Activated T-cell treated with anti-CD3 and anti-CD28 coated beads, Interleukin-2, amount 50 U/mL, for 72 hours (primary cell): ENCODE results near the gene TNFAIP8L3. TPM values are rescaled to one million over a fixed set of nuclear protein-coding genes. Genes with fewer than 3 reads are reported as not detected.

Source experiments
- ATAC-seq, 2 donors: fragments of 150-1000 bp; cut with Tn5 transposase; replicated peaks in 1 of 2; 2 replicates each; pipeline ENCODE4 v1.10.0; 2021; ENCODE audit warnings: moderate library complexity in 2 of 2, mild to moderate bottlenecking in 1 of 2
- DNase-seq, 2 donors: peaks; one replicate each; pipeline ENCODE4 v3.0.0; 2021 to 2022; ENCODE audit warnings: mixed read lengths in 1 of 2
- H3K27ac Mint-ChIP-seq: one replicate; pipeline ENCODE4 v1.8.0; 2022; ENCODE audit warnings: mild to moderate bottlenecking, moderate library complexity, mixed read lengths
- H3K27me3 Mint-ChIP-seq: one replicate; pipeline ENCODE4 v1.8.0; 2022; ENCODE audit warnings: low read depth, mixed read lengths
- H3K36me3 Mint-ChIP-seq, 2 donors: one replicate each; pipeline ENCODE4 v1.8.0; 2022; ENCODE audit warnings: mixed read lengths in 2 of 2, mild to moderate bottlenecking in 1 of 2; ENCODE audit not compliant: insufficient read depth in 2 of 2
- H3K4me1 Mint-ChIP-seq: one replicate; pipeline ENCODE4 v1.8.0; 2022; ENCODE audit warnings: low read depth, mixed read lengths
- H3K4me3 Mint-ChIP-seq, 2 donors: one replicate each; pipeline ENCODE4 v1.8.0; 2022; ENCODE audit warnings: mild to moderate bottlenecking in 2 of 2, mixed read lengths in 2 of 2, moderate library complexity in 2 of 2
- H3K9me3 Mint-ChIP-seq, 2 donors: one replicate each; pipeline ENCODE4 v1.8.0; 2022; ENCODE audit warnings: mixed read lengths in 2 of 2
- total RNA-seq, 2 donors: library from RNA; stranded (reverse); gene quantifications; one replicate each; pipeline ENCODE4 v1.2.3, GENCODE V29; 2022

TNFAIP8L3 gene
- total RNA-seq, 2 donors from 2014 or later = 0.14 to 0.30 TPM

DNA sequence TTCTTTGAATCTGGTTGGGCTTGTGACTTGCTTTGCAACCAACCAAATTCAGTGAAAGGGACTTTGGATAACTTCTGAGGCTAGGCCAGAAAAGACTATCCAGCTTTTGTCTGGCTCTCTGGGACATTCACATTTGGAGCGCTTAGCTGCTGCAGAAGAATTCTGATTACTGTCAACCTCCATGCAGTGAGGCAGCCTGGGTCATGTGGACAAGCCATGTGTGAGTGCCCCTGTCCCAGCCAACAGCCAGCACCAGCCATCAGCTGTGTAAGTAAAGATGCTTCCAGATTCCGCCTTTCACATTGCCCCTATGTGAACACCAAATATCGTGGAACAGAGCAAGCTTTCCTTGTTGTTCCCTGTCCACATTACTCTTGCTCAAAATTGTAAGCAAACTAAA is 12.9 kb upstream of the TNFAIP8L3 start:
- no peak overlapping the region for H3K4me3 Mint-ChIP-seq
- no peaks in the 10 kb centered on the region for H3K4me1 Mint-ChIP-seq
- DNase-seq (no peak), ATAC-seq (no peak)
- H3K9me3 Mint-ChIP-seq = peaks cover 0 to under 1% of the 10 kb centered on the region in 2 donors
- H3K27ac Mint-ChIP-seq = no peak overlapping the region
- peaks cover 36% of the 10 kb centered on the region for H3K27me3 Mint-ChIP-seq
- H3K36me3 Mint-ChIP-seq = no peaks in the 10 kb centered on the region

GRCh38 chr15:51106481-51106880 is 11.8 kb upstream of the TNFAIP8L3 start:
- Mint-ChIP-seq H3K36me3 (no peaks in the 10 kb centered on the region), H3K4me1 (no peaks in the 10 kb centered on the region), H3K27me3 (peaks cover 39% of the 10 kb centered on the region), H3K27ac (no peak overlapping the region), H3K4me3 (no peak overlapping the region), H3K9me3 (peaks cover 0 to 2% of the 10 kb centered on the region in 2 donors)
- no peak for DNase-seq
- no peak for ATAC-seq

- no peaks in the 10 kb centered on the region for H3K4me1 Mint-ChIP-seq
- no peak overlapping the region for H3K4me3 Mint-ChIP-seq
- peaks cover 48% of the 10 kb centered on the region for H3K27me3 Mint-ChIP-seq
- ATAC-seq = no peak
- no peak for DNase-seq
- no peak overlapping the region for H3K27ac Mint-ChIP-seq
- H3K36me3 Mint-ChIP-seq = no peaks in the 10 kb centered on the region
- H3K9me3 Mint-ChIP-seq = peaks cover 0 to 2% of the 10 kb centered on the region in 2 donors
Observed at GRCh38 chr15:51105430-51106016, 10.8 kb upstream of the TNFAIP8L3 start.

DNA sequence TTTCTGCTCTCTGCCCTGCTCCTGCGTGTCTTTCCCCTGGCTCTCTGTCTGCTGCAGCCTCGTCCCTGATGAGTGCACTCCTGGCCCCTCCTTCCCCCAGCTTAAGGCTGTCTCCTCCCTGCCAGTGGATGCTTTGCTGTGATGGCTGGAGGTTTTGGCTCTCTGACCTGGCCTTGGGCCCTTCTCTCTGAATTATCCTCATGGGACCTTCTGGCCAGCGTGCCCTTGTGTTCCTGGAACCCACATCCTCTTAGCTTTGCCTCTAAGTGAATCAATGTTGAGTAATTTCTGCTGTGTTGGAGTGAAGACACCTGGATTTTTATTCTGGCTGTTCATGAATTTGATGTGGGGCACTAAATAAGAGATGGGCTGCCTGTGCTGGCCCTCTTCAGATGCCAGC is 9.8 kb upstream of the TNFAIP8L3 start:
- Mint-ChIP-seq H3K36me3 (no peaks in the 10 kb centered on the region), H3K9me3 (peaks cover 0 to 2% of the 10 kb centered on the region in 2 donors), H3K27me3 (peaks cover 49% of the 10 kb centered on the region), H3K4me3 (no peak overlapping the region), H3K27ac (no peak overlapping the region), H3K4me1 (no peaks in the 10 kb centered on the region)
- DNase-seq (no peak), ATAC-seq (no peak)

DNA sequence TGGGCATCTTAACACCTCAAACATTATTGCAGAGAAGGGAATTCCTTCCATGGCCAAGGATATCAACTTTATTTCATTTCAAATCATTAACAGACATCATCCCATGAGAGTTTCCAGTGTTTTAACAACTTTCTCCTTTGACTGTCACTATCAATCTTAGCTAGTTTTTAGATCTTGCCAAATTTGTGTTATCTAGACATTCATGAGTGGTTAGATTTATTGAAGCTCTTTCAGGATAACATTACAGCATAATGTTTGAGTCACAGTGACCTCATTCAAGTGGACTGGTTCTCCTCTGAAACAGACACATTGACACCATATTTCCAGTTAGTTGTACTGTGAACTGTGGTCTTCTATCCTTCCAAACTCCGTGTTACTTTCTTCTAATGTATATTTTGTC is 8.6 kb upstream of the TNFAIP8L3 start:
- ATAC-seq (no peak), DNase-seq (no peak)
- peaks cover 0 to 2% of the 10 kb centered on the region in 2 donors for H3K9me3 Mint-ChIP-seq
- H3K27ac Mint-ChIP-seq = no peak overlapping the region
- H3K27me3 Mint-ChIP-seq = peaks cover 56% of the 10 kb centered on the region
- H3K4me1 Mint-ChIP-seq = no peaks in the 10 kb centered on the region
- H3K36me3 Mint-ChIP-seq = no peaks in the 10 kb centered on the region
- H3K4me3 Mint-ChIP-seq = no peak overlapping the region

DNA sequence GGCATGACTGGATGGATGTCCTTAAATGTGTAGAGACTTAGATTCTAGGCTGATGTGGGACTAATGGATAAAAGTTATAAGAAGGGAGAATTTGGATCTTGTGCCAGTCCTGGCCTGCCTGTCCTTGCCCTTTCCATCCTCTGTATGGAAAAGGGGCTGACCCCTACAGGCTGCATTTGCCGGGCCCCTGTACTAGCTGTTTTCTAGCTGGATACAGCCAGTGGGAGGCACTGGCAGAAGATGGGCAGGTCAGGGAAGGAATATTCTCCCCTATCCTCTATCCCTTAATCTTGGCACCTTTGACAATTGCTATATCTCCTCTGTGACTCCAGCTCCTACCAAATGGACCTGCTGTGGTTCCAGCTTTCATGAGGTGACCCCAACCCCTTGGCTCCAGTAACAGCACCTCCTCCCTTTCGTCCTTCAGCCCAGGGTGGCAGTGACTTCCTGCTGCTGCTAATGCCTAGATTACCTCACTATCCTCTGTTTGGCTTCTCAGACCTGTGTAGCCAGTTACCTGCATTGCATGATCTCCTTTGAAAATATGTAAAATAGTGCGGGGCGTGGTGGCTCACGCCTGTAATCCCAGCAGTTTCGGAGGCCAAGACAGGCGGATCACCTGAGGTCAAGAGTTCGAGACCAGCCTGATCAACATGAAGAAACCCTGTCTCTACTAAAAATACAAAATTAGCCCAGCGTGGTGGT is 6.2 kb upstream of the TNFAIP8L3 start:
- ATAC-seq = no peak
- H3K4me1 Mint-ChIP-seq = no peaks in the 10 kb centered on the region

GRCh38 chr15:51099185-51099584 is 4.5 kb upstream of the TNFAIP8L3 start:
- ATAC-seq = no peak
- peaks cover 0 to 2% of the 10 kb centered on the region in 2 donors for H3K9me3 Mint-ChIP-seq
- no peak overlapping the region for H3K4me3 Mint-ChIP-seq
- peaks cover 5% of the 10 kb centered on the region for H3K4me1 Mint-ChIP-seq
- DNase-seq = no peak
- no peaks in the 10 kb centered on the region for H3K36me3 Mint-ChIP-seq
- peaks cover 82% of the 10 kb centered on the region for H3K27me3 Mint-ChIP-seq
- H3K27ac Mint-ChIP-seq = no peak overlapping the region

More for the DNA sequence above, 6.2 kb upstream of the TNFAIP8L3 start:
- peaks cover 80% of the 10 kb centered on the region for H3K27me3 Mint-ChIP-seq
- DNase-seq = no peak
- H3K9me3 Mint-ChIP-seq = peaks cover 0 to 2% of the 10 kb centered on the region in 2 donors
- H3K4me3 Mint-ChIP-seq = no peak overlapping the region
- no peak overlapping the region for H3K27ac Mint-ChIP-seq
- H3K36me3 Mint-ChIP-seq = no peaks in the 10 kb centered on the region

- no peak for ATAC-seq
- H3K9me3 Mint-ChIP-seq = peaks cover 0 to 2% of the 10 kb centered on the region in 2 donors
- H3K36me3 Mint-ChIP-seq = no peaks in the 10 kb centered on the region
- no peak overlapping the region for H3K27ac Mint-ChIP-seq
- H3K4me3 Mint-ChIP-seq = no peak overlapping the region
- DNase-seq = no peak
- peaks cover 5% of the 10 kb centered on the region for H3K4me1 Mint-ChIP-seq
- H3K27me3 Mint-ChIP-seq = peaks cover 81% of the 10 kb centered on the region
Observed at GRCh38 chr15:51098331-51098619, 3.6 kb upstream of the TNFAIP8L3 start.

- peak in 1 of 2 donors; percentile 15 for ATAC-seq
- Mint-ChIP-seq H3K36me3 (no peaks in the 10 kb centered on the region), H3K27me3 (peaks cover 81% of the 10 kb centered on the region), H3K4me3 (no peak overlapping the region), H3K9me3 (peaks cover 0 to 2% of the 10 kb centered on the region in 2 donors), H3K4me1 (peaks cover 5% of the 10 kb centered on the region), H3K27ac (no peak overlapping the region)
- DNase-seq = no peak
Observed at GRCh38 chr15:51097553-51098330, 3.0 kb upstream of the TNFAIP8L3 start.

DNA sequence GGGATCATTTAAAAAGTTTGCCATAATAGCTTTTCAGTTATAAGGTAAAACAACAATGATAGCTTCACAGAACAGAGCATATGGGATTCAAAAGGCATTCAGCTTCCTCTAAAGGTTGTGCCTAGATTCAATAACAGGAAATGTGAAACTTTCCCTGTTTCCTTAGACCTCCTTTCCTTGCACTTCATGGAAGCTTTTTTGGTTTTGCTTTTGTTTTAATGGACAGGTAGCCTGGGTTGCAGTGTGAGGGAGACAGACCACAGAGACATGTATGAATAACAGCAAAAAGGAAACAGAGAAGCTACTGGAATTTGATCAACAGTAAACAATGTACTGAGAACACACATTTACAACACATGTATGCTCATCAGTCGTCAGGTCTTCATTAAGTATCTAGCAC is 2.3 kb upstream of the TNFAIP8L3 start:
- ATAC-seq (no peak), DNase-seq (no peak)
- H3K27ac Mint-ChIP-seq = no peak overlapping the region
- peaks cover 5% of the 10 kb centered on the region for H3K4me1 Mint-ChIP-seq
- no peak overlapping the region for H3K4me3 Mint-ChIP-seq
- H3K9me3 Mint-ChIP-seq = no peaks in the 10 kb centered on the region
- no peaks in the 10 kb centered on the region for H3K36me3 Mint-ChIP-seq
- H3K27me3 Mint-ChIP-seq = peaks cover 85% of the 10 kb centered on the region

GRCh38 chr15:51095681-51096331 is 1.1 kb upstream of the TNFAIP8L3 start:
- DNase-seq = no peak
- Mint-ChIP-seq H3K27ac (no peak overlapping the region), H3K9me3 (no peaks in the 10 kb centered on the region), H3K4me1 (peaks cover 5% of the 10 kb centered on the region), H3K27me3 (peaks cover 90% of the 10 kb centered on the region), H3K36me3 (no peaks in the 10 kb centered on the region), H3K4me3 (peak overlapping the region in 1 of 2 donors; percentile 17)
- ATAC-seq = no peak

GRCh38 chr15:51093839-51094605 is 684 bp downstream of the TNFAIP8L3 start:
- peaks cover 5% of the 10 kb centered on the region for H3K4me1 Mint-ChIP-seq
- H3K36me3 Mint-ChIP-seq = no peaks in the 10 kb centered on the region
- DNase-seq = no peak
- ATAC-seq = peak; percentile 35 to 49
- no peak overlapping the region for H3K27ac Mint-ChIP-seq
- H3K27me3 Mint-ChIP-seq = peaks cover 90% of the 10 kb centered on the region
- no peaks in the 10 kb centered on the region for H3K9me3 Mint-ChIP-seq
- peak overlapping the region; percentile 70 to 81 for H3K4me3 Mint-ChIP-seq
